GM12891 (cell line): Measurements from ENCODE around the gene MT1A.

Experiments used
- POLR2A ChIP-seq: IDR thresholded peaks from 2 replicates; pipeline ENCODE4 v1.6.1; 2011; ENCODE audit warnings: low read depth, low read length, control low read depth
- POLR2AphosphoS5 ChIP-seq: IDR thresholded peaks from 2 replicates; pipeline ENCODE4 v1.6.1; 2011; ENCODE audit warnings: low read depth, low read length, control low read depth
- SPI1 ChIP-seq: IDR thresholded peaks from 2 replicates; pipeline ENCODE4 v1.6.1; 2011; ENCODE audit warnings: low read depth, low read length, control low read depth
- TAF1 ChIP-seq: IDR thresholded peaks from 2 replicates; pipeline ENCODE4 v1.6.1; 2011; ENCODE audit warnings: low read depth, low read length, control low read depth

- no peak for TF ChIP-seq POLR2AphosphoS5
- TF ChIP-seq POLR2A, result no peak
- no peak for TF ChIP-seq TAF1
- no peak for TF ChIP-seq SPI1
These were observed 38.0 kb upstream of the MT1A start for GRCh38 chr16:56600398-56600999.
